Choroid plexus epithelial cell (primary cell): ENCODE results near the gene ZNF800.

Experiments
- DNase-seq: peaks from one replicate; pipeline ENCODE4 v3.0.0-alpha.2; 2010; ENCODE audit warnings: low read depth
- H3K4me3 ChIP-seq: 2 replicates; pipeline ENCODE4 v1.5.1; 2011; ENCODE audit warnings: low read depth, mild to moderate bottlenecking, control low read depth, low read length, moderate library complexity
- TF ChIP-seq, protein P1 (sequence below): conservative IDR thresholded peaks from 2 replicates; pipeline ENCODE4 v1.5.1; 2011; ENCODE audit warnings: low read depth, mild to moderate bottlenecking, control low read depth, inconsistent platforms, low read length, moderate library complexity

Gene ZNF800

DNA sequence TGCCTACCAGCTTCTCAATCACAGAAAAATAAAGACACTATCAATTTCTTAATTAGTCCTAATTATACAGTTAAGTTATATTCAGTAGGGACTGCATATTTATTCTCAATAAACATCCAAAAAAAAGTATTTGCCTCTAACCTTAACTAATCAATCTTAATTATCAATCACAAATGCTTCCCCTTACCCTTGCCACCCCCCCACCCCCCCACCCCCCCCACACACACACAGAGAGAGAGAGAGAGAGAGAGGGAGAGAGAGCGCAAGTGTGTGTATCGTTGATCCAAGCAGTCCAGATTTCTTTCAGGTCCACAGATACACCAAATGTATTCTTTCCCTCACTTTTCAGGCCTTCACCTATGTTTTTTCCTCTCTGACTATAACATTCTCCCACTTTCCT is 12.9 kb downstream of the ZNF800 start:
- no peak overlapping the region for H3K4me3 ChIP-seq
- no peak for DNase-seq

DNA sequence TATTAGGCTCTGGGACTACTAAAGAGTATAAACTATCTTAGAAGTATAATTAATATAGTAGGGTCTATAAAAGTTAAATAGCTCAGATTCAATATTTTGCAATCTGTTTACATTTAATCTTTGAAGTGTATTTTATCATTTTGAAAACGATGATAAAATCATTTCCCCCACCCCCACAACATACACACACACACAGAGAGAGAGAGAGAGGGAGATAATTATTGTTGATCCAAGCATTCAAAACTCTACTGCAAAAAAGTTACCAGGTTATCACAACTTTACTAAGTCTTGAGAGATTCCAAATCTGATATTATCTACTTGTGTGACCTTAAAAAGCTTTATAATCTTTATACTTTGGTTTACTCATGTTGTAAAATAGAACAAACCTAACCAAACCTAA is 14.0 kb downstream of the ZNF800 start:
- TF ChIP-seq, protein P1, sequence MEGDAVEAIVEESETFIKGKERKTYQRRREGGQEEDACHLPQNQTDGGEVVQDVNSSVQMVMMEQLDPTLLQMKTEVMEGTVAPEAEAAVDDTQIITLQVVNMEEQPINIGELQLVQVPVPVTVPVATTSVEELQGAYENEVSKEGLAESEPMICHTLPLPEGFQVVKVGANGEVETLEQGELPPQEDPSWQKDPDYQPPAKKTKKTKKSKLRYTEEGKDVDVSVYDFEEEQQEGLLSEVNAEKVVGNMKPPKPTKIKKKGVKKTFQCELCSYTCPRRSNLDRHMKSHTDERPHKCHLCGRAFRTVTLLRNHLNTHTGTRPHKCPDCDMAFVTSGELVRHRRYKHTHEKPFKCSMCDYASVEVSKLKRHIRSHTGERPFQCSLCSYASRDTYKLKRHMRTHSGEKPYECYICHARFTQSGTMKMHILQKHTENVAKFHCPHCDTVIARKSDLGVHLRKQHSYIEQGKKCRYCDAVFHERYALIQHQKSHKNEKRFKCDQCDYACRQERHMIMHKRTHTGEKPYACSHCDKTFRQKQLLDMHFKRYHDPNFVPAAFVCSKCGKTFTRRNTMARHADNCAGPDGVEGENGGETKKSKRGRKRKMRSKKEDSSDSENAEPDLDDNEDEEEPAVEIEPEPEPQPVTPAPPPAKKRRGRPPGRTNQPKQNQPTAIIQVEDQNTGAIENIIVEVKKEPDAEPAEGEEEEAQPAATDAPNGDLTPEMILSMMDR = no peak
- no peak for DNase-seq
- H3K4me3 ChIP-seq = no peak overlapping the region

More for the DNA sequence above, 12.9 kb downstream of the ZNF800 start:
- TF ChIP-seq, protein P1 = no peak

DNA sequence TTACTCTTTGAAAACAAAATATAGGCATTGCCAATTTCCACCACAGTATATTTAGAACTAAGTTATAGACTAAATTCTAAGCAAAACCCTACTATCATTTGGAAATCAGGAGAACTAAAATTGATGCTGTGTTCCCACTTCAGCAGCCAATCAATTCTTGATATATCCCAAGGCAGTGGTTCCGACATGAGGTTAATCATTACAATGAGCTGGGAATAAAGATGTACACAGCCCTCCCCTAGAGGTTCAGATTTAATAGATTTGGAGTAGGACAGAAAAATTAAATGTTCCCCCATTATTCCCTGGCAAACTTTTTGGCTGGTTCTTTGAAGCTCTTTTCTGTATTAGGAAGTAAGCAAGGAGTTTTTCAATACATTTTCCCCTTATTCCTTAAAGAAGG is 15.1 kb downstream of the ZNF800 start:
- DNase-seq = no peak
- no peak overlapping the region for H3K4me3 ChIP-seq
- TF ChIP-seq, protein P1 = no peak

DNA sequence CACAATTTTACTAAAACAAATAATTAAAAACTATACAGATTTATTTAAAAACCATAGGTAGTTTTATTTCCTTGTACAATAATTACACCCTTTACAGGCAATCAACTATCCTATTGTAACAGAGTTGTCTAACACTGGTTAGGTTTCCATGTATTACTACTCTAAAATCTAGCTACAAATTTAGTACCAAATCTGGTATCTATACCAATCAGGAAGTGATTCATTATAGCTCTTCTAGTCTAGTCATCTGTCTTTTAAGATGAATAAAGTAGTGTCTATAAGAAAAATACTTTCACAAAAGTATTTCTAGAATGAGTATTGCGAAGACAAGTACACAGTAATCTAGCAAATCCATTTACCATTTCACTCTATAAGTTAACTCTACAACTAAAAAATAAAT is 16.9 kb downstream of the ZNF800 start:
- TF ChIP-seq, protein P1 = no peak
- H3K4me3 ChIP-seq = no peak overlapping the region
- no peak for DNase-seq

DNA sequence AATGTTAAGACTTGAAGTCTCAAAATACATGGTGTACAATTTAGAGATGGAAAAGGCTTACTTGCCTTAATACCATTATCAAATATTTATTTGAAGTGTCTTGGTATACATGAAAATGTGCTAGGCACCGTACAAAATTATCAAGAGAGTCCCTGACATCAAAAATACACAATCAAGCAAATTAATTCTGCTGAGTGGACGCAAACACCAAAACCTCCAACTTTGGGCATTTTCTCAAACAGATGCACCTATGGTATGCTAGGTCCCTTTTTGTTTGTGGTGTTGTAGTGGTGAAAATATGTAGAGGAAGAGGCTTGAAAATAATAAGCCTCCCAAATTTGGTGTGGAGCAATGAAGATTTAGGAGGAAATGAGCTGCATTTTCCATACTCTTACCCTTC is 24.8 kb downstream of the ZNF800 start:
- TF ChIP-seq, protein P1 = no peak
- no peak for DNase-seq
- no peak overlapping the region for H3K4me3 ChIP-seq

DNA sequence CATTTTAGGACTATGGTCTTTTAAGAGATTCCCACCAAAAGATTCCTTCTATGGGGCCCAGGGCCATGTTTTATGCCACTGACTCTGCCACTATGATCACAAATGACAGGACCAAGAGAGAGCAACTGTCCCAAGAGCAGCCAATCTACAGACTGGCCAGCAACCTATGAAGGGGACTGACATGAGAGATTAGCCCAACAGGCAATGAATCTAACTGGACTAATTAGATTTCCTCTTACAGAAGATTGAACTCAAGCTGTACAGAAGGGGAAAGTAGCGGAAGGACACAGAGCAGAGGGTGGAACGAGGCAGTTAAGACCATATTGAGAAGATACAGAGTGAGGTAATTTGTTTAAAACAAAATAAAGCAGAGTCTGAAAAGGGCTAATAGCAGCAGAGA is 25.8 kb downstream of the ZNF800 start:
- TF ChIP-seq, protein P1 = no peak

DNA sequence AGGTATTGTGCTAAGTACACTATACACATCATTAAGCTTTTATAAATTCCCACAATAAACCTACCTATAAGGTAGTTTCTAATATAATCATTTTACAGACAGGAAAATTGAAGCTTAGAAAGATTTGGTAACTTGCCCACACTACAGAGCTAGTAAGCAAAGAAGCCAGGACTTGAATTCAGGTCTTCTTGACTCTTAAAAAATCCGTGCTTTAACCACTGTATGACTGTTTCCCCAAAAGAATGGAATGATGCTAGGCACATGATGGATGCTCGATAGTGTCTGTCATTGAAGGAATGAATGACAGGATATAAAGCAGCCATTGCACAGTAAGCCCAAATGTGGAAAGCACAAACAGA is 26.6 kb downstream of the ZNF800 start:
- no peak for DNase-seq
- no peak overlapping the region for H3K4me3 ChIP-seq
- TF ChIP-seq, protein P1 = no peak

More for the DNA sequence above, 25.8 kb downstream of the ZNF800 start:
- no peak overlapping the region for H3K4me3 ChIP-seq
- no peak for DNase-seq
